IMR-90 (cell line): Measurements from ENCODE around the gene PDF. TPM values are rescaled to one million over a fixed set of nuclear protein-coding genes. Genes with fewer than 3 reads are reported as not detected.

Experiments
- ATAC-seq: fragments of 200-7000 bp; cut with Tn5 transposase; 2 replicates; pipeline ENCODE4 v1.9.1; 2020; ENCODE audit warnings: low read depth, mild to moderate bottlenecking, moderate library complexity
- BruUV-seq: library from RNA; stranded (reverse); fragments of 400-500 nt; replicated peaks from 2 replicates; lab custom pipeline; 2021; lab: Mats Ljungman, UMichigan
- CTCF ChIA-PET: fragments of 300-600 bp; formaldehyde crosslinking; extraction: SDS; loops from one replicate; lab custom pipeline; 2021; ENCODE audit warnings: antibody characterized with exemption; lab: Yijun Ruan, JAX
- POLR2A ChIA-PET: fragments of 300-600 bp; sonication (Branson Sonifier 250); formaldehyde crosslinking; loops from one replicate; lab custom pipeline; 2022; ENCODE audit warnings: antibody characterized with exemption; ENCODE audit not compliant: unreplicated experiment; lab: Charles Lee
- DNase-seq: peaks from one replicate; pipeline ENCODE4 v3.0.0; 2013
- H2AFZ ChIP-seq: replicated peaks from 2 replicates; pipeline ENCODE3; 2013; ENCODE audit warnings: low read length, mild to moderate bottlenecking; ENCODE audit not compliant: poor library complexity
- H2AK5ac ChIP-seq: 2 replicates; pipeline ENCODE4 v1.6.1; 2013; ENCODE audit warnings: low read depth, low read length, inconsistent platforms
- H2AK9ac ChIP-seq: replicated peaks from 2 replicates; pipeline ENCODE3; 2013; ENCODE audit warnings: mild to moderate bottlenecking, low read depth, low read length, moderate library complexity; ENCODE audit not compliant: poor library complexity
- H2BK120ac ChIP-seq: 2 replicates; pipeline ENCODE4 v1.6.1; 2013; ENCODE audit warnings: low read depth, low read length, inconsistent platforms
- H2BK15ac ChIP-seq: 3 replicates; pipeline ENCODE4 v1.6.1; 2013; ENCODE audit warnings: low read depth, low read length, inconsistent platforms
- H2BK20ac ChIP-seq: 2 replicates; pipeline ENCODE4 v1.6.1; 2013; ENCODE audit warnings: low read depth, mild to moderate bottlenecking, inconsistent platforms, low read length, moderate library complexity
- H2BK5ac ChIP-seq: 2 replicates; pipeline ENCODE4 v1.6.1; 2013; ENCODE audit warnings: mild to moderate bottlenecking, low read depth, low read length, inconsistent platforms; ENCODE audit not compliant: poor library complexity, severe bottlenecking
- H3K14ac ChIP-seq: replicated peaks from 2 replicates; pipeline ENCODE4 v1.6.1; 2013; ENCODE audit warnings: low read depth, low read length, inconsistent platforms
- H3K18ac ChIP-seq: 2 replicates; pipeline ENCODE4 v1.6.1; 2013; ENCODE audit warnings: low read depth, low read length, control low read depth
- H3K23ac ChIP-seq: 2 replicates; pipeline ENCODE4 v1.6.1; 2013; ENCODE audit warnings: low read depth, low read length, inconsistent platforms
- H3K27ac ChIP-seq: 2 replicates; pipeline ENCODE4 v1.5.1; 2013; ENCODE audit warnings: mild to moderate bottlenecking, control low read depth, low read length; ENCODE audit not compliant: insufficient read depth
- H3K27me3 ChIP-seq: 2 replicates; pipeline ENCODE4 v1.6.1; 2013; ENCODE audit warnings: low read length; ENCODE audit not compliant: control insufficient read depth, insufficient read depth
- H3K36me3 ChIP-seq: 2 replicates; pipeline ENCODE4 v1.6.1; 2013; ENCODE audit warnings: low read length, mixed read lengths; ENCODE audit not compliant: control insufficient read depth, insufficient read depth
- H3K4ac ChIP-seq: 2 replicates; pipeline ENCODE4 v1.6.1; 2013; ENCODE audit warnings: low read depth, low read length, inconsistent platforms
- H3K4me1 ChIP-seq: 2 replicates; pipeline ENCODE4 v1.6.1; 2013; ENCODE audit warnings: low read length, mixed read lengths; ENCODE audit not compliant: control insufficient read depth, insufficient read depth
- H3K4me2 ChIP-seq: 2 replicates; pipeline ENCODE4 v1.6.1; 2013; ENCODE audit warnings: low read depth, mild to moderate bottlenecking, control low read depth, low read length, moderate library complexity
- H3K4me3 ChIP-seq: 2 replicates; pipeline ENCODE4 v1.5.1; 2013; ENCODE audit warnings: low read depth, mild to moderate bottlenecking, control low read depth, low read length, moderate library complexity; ENCODE audit not compliant: insufficient read depth
- H3K56ac ChIP-seq: 2 replicates; pipeline ENCODE4 v1.6.1; 2013; ENCODE audit warnings: low read length, inconsistent platforms; ENCODE audit not compliant: insufficient read depth; ENCODE audit errors: extremely low read depth
- H3K79me1 ChIP-seq, 2 experiments: 2 replicates each; pipeline ENCODE4 v1.6.1; 2013; ENCODE audit warnings: low read length in 2 of 2, inconsistent platforms in 1 of 2, low read depth in 1 of 2
- H3K9ac ChIP-seq: 2 replicates; pipeline ENCODE4 v1.6.1; 2013; ENCODE audit warnings: low read depth, low read length, control low read depth
- H3K9me1 ChIP-seq: 2 replicates; pipeline ENCODE4 v1.6.1; 2013; ENCODE audit warnings: low read length, inconsistent platforms; ENCODE audit not compliant: insufficient read depth
- H3K9me3 ChIP-seq: 2 replicates; pipeline ENCODE4 v1.6.1; 2013; ENCODE audit warnings: low read length; ENCODE audit not compliant: control insufficient read depth, insufficient read depth
- H4K20me1 ChIP-seq: 2 replicates; pipeline ENCODE4 v1.6.1; 2013; ENCODE audit warnings: low read length, inconsistent platforms; ENCODE audit not compliant: insufficient read depth
- H4K5ac ChIP-seq: 2 replicates; pipeline ENCODE4 v1.6.1; 2013; ENCODE audit warnings: mild to moderate bottlenecking, low read depth, low read length, control low read depth
- H4K8ac ChIP-seq, 2 experiments: 2 replicates each; pipeline ENCODE4 v1.6.1; 2013; ENCODE audit warnings: low read depth in 2 of 2, low read length in 2 of 2, control low read depth in 1 of 2, inconsistent platforms in 1 of 2
- H4K91ac ChIP-seq: 2 replicates; pipeline ENCODE4 v1.6.1; 2013; ENCODE audit warnings: low read depth, low read length, inconsistent platforms; ENCODE audit not compliant: insufficient read depth
- BHLHE40 ChIP-seq: fragments of 150-350 bp; IDR thresholded peaks from 2 replicates; pipeline ENCODE4 v1.6.1; 2016; ENCODE audit warnings: mild to moderate bottlenecking, low read depth, low read length
- MAFK ChIP-seq: IDR thresholded peaks from 2 replicates; pipeline ENCODE4 v1.6.1; 2012; ENCODE audit warnings: low read depth, low read length, improper control_type of control experiment
- MXI1 ChIP-seq: IDR thresholded peaks from 2 replicates; pipeline ENCODE4 v1.6.1; 2012; ENCODE audit warnings: low read depth, mild to moderate bottlenecking, low read length, moderate library complexity, borderline replicate concordance
- POLR2A ChIP-seq: IDR thresholded peaks from 2 replicates; pipeline ENCODE4 v1.6.1; 2012; ENCODE audit warnings: mild to moderate bottlenecking, low read depth, low read length
- RAD21 ChIP-seq: IDR thresholded peaks from 2 replicates; pipeline ENCODE4 v1.6.1; 2012; ENCODE audit warnings: low read length, improper control_type of control experiment
- SMC3 ChIP-seq: fragments of 150-350 bp; IDR thresholded peaks from 2 replicates; pipeline ENCODE4 v1.6.1; 2016; ENCODE audit warnings: low read depth, mild to moderate bottlenecking, antibody characterized with exemption, low read length, moderate library complexity
- WGBS, 2 experiments: methylation state at CpG; one replicate each; pipeline versions ENCODE4 v1.1.5 to v1.1.7; 2013; ENCODE audit warnings: missing lambda C conversion rate in 2 of 2; ENCODE audit not compliant: insufficient read length in 1 of 2; ENCODE audit errors: extremely low coverage in 2 of 2; 5-methylcytosine and 5-hydroxymethylcytosine counted together
- dilution Hi-C: fragments of 300-500 bp; cut with HindIII; formaldehyde crosslinking; loops from one replicate; pipeline ENCODE4 v1.14.3; 2018; ENCODE audit warnings: low sequenced_read_pairs; ENCODE audit not compliant: unreplicated experiment
- in situ Hi-C: fragments of 300-500 bp; cut with MboI; formaldehyde crosslinking; loops from 3 replicates; pipeline ENCODE4 v1.14.3; 2019; ENCODE audit warnings: low sequenced_read_pairs, inconsistent platforms, mixed read lengths
- intact Hi-C: fragments of 100-400 bp; cut with micrococcal nuclease; formaldehyde crosslinking; loops from 2 replicates; pipeline ENCODE4 v1.10.0; 2022
- polyA plus RNA-seq, 3 experiments: library from polyadenylated mRNA; depleted of rRNA; stranded (reverse); fragments of >200 nt; gene quantifications; 2 replicates each; pipeline ENCODE4 v1.2.3, GENCODE V29; 2012; ENCODE audit warnings: low replicate concordance in 1 of 3
- total RNA-seq: library from RNA; depleted of rRNA; stranded (reverse); fragments of >200 nt; gene quantifications from 2 replicates; pipeline ENCODE4 v1.2.3, GENCODE V29; 2012
- TF ChIP-seq, protein P1 (sequence below): conservative IDR thresholded peaks from 2 replicates; pipeline ENCODE4 v1.5.1; 2012; ENCODE audit warnings: mild to moderate bottlenecking, low read depth, low read length, improper control_type of control experiment
- TF ChIP-seq, protein P2 (sequence below): fragments of 150-350 bp; IDR thresholded peaks from 2 replicates; pipeline ENCODE4 v1.6.1; 2016; ENCODE audit warnings: low read depth, mild to moderate bottlenecking, low read length, moderate library complexity, borderline replicate concordance
- TF ChIP-seq, protein P3 (sequence below): fragments of 150-350 bp; IDR thresholded peaks from 2 replicates; pipeline ENCODE4 v1.6.1; 2017; ENCODE audit warnings: mild to moderate bottlenecking, antibody characterized with exemption, low read length, low read depth

Gene PDF
- total and polyA plus RNA-seq, 2 of the 4 experiments (the other 2 are of a cell fraction): 4.5 to 6.4 TPM

DNA sequence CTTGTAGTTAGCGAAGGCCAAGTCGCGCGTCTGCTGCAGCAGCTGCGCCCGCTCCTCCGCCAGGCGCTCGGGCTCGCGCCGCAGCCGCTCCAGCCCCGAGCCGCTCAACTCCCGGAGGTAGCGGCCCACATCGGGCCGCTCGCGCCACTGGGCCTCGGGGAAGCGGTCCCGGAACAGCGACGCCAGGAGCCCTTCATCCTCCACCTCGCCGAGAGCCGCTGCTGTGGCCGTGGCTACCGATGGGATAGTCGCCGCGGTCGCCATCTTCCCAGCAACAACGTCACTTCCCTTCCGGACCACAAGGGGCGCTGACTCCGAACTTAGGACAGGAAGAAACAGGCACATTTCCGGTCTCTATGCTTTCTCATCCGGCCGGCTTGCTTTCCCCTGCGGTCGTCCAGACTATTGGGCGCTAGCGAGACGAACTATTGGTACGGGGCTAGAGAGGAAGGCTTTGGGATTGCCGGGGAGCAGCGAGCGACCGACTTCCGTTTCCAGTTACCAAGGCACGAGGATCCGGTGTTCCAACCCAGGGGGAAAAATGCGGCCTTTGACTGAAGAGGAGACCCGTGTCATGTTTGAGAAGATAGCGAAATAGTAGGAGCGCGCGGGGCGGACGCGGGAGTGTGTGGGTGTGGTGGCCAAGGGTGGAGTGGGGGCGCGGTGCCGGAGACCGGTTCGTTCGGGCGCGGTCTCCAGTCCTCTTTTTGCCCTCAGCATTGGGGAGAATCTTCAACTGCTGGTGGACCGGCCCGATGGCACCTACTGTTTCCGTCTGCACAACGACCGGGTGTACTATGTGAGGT is 9.1 kb upstream of the PDF start, which contains the start of the genes COG8 and NIP7:
COG8 (minus strand) TSS at position 276 of the 806 bp plus-strand sequence; CDS start at position 264, 12 bp downstream.
NIP7 (plus strand) TSS at position 484 of the 806 bp plus-strand sequence; CDS start at position 542, 58 bp downstream.
- Histone ChIP-seq H3K27me3 (no peaks in the 10 kb centered on the region), H4K5ac (peak within 1 kb of the TSS; percentile 32), H3K9me3 (no peaks in the 10 kb centered on the region), H3K4me2 (peak within 1 kb of the TSS; percentile 95), H4K8ac (peak within 1 kb of the TSS; percentile 70 to 84), H3K4me3 (peak within 1 kb of the TSS; percentile 69), H2AFZ (peak within 1 kb of the TSS; percentile 98), H3K27ac (peak within 1 kb of the TSS; percentile 68), H3K4me1 (peaks cover 4% of the 10 kb centered on the region), H3K4ac (peak within 1 kb of the TSS; percentile 90), H2AK5ac (peak within 1 kb of the TSS; percentile 84), H2BK5ac (peak within 1 kb of the TSS; percentile 75), H4K20me1 (no peaks in the 10 kb centered on the region), H3K36me3 (peaks cover 26% of the 10 kb centered on the region), H3K9me1 (no peaks in the 10 kb centered on the region), H3K79me1 (peaks cover 29 to 58% of the 10 kb centered on the region in 2 experiments), H2BK20ac (no peak within 1 kb of the TSS), H3K9ac (peak within 1 kb of the TSS; percentile 83), H2AK9ac (peak within 1 kb of the TSS; percentile 97), H3K14ac (peak within 1 kb of the TSS; percentile 93), H2BK120ac (no peak within 1 kb of the TSS; the same call in 1 of the 2 replicates), H3K18ac (no peak within 1 kb of the TSS), H4K91ac (peak within 1 kb of the TSS; percentile 72), H2BK15ac (no peak within 1 kb of the TSS; the same call in 2 of the 3 replicates), H3K23ac (peak within 1 kb of the TSS; percentile 91), H3K56ac (peak within 1 kb of the TSS; percentile 63)
- dilution Hi-C loops (no loop called here), intact Hi-C loops (loop anchor here (1.0 kb wide), 1 partner anchor 415 kb away; the partner anchor contains the start of gene NOB1), in situ Hi-C loops (no loop called here)
- ATAC-seq (peak; percentile 97), DNase-seq (peak; percentile 98)
- POLR2A ChIA-PET: interaction anchor here (0.6 kb wide), 1 partner anchor 10 kb away, joined by 5 read pairs; no protein-coding TSS in a partner anchor
- 1% methylated on average over 45 of the region's 77 CpGs; no CpG with 5 or more reads in 1 of the 2 experiments for WGBS, 2 experiments
- TF ChIP-seq MAFK: no peak
- TF ChIP-seq SMC3: no peak
- TF ChIP-seq, protein P1, sequence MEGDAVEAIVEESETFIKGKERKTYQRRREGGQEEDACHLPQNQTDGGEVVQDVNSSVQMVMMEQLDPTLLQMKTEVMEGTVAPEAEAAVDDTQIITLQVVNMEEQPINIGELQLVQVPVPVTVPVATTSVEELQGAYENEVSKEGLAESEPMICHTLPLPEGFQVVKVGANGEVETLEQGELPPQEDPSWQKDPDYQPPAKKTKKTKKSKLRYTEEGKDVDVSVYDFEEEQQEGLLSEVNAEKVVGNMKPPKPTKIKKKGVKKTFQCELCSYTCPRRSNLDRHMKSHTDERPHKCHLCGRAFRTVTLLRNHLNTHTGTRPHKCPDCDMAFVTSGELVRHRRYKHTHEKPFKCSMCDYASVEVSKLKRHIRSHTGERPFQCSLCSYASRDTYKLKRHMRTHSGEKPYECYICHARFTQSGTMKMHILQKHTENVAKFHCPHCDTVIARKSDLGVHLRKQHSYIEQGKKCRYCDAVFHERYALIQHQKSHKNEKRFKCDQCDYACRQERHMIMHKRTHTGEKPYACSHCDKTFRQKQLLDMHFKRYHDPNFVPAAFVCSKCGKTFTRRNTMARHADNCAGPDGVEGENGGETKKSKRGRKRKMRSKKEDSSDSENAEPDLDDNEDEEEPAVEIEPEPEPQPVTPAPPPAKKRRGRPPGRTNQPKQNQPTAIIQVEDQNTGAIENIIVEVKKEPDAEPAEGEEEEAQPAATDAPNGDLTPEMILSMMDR: peak; percentile 87
- TF ChIP-seq, protein P2, sequence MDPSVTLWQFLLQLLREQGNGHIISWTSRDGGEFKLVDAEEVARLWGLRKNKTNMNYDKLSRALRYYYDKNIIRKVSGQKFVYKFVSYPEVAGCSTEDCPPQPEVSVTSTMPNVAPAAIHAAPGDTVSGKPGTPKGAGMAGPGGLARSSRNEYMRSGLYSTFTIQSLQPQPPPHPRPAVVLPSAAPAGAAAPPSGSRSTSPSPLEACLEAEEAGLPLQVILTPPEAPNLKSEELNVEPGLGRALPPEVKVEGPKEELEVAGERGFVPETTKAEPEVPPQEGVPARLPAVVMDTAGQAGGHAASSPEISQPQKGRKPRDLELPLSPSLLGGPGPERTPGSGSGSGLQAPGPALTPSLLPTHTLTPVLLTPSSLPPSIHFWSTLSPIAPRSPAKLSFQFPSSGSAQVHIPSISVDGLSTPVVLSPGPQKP: no peak
- TF ChIP-seq RAD21: no peak
- peak; percentile 82; the same call in 1 of the 2 replicates for TF ChIP-seq MXI1
- TF ChIP-seq POLR2A: peak; percentile 80
- no peak for TF ChIP-seq BHLHE40
- TF ChIP-seq, protein P3, sequence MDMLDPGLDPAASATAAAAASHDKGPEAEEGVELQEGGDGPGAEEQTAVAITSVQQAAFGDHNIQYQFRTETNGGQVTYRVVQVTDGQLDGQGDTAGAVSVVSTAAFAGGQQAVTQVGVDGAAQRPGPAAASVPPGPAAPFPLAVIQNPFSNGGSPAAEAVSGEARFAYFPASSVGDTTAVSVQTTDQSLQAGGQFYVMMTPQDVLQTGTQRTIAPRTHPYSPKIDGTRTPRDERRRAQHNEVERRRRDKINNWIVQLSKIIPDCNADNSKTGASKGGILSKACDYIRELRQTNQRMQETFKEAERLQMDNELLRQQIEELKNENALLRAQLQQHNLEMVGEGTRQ: peak; percentile 7; the same call in 1 of the 2 replicates
- CTCF ChIA-PET: no interaction called here
- TSS peak; percentile 55 for BruUV-seq
